Endothelial cell of umbilical vein (primary cell): Measurements from ENCODE around the gene RPL10A.
"Not testable (repeated sequence)": the region's sequence is repeated elsewhere in the genome, so short reads cannot be mapped to it uniquely, and the experiment has no call there.

Source experiments
- CTCF ChIP-seq, 2 donors: IDR thresholded peaks; 1 replicate in 1 of 2; 2 replicates in 1 of 2; pipeline ENCODE4 v1.5.1; 2011; ENCODE audit warnings: low read length in 2 of 2, mild to moderate bottlenecking in 2 of 2, moderate library complexity in 2 of 2, control low read depth in 1 of 2, inconsistent platforms in 1 of 2, low read depth in 1 of 2; ENCODE audit not compliant: insufficient read depth in 1 of 2; ENCODE audit errors: extremely low read depth in 1 of 2
- MYC ChIP-seq: IDR thresholded peaks from one replicate; pipeline ENCODE4 v1.6.1; 2011; ENCODE audit warnings: mild to moderate bottlenecking, low read depth, low read length
- POLR2A ChIP-seq: IDR thresholded peaks from 2 replicates; pipeline ENCODE4 v1.6.1; 2012; ENCODE audit warnings: low read depth, mild to moderate bottlenecking, control low read depth, low read length

GRCh38 chr6:35438378-35439065 is 29.7 kb upstream of the RPL10A start:
- TF ChIP-seq CTCF (IDR thresholded peaks at IDR 0.05; ENCODE audit: extremely low read depth in 1 of 2, insufficient read depth in 1 of 2, low read depth in 1 of 2, low read length in 2 of 2); MYC; POLR2A: not testable (repeated sequence)
